Measurements from ENCODE around the gene DIAPH2.
"Not testable (repeated sequence)": the region's sequence is repeated elsewhere in the genome, so short reads cannot be mapped to it uniquely, and the experiment has no call there.

Gene DIAPH2

DNA sequence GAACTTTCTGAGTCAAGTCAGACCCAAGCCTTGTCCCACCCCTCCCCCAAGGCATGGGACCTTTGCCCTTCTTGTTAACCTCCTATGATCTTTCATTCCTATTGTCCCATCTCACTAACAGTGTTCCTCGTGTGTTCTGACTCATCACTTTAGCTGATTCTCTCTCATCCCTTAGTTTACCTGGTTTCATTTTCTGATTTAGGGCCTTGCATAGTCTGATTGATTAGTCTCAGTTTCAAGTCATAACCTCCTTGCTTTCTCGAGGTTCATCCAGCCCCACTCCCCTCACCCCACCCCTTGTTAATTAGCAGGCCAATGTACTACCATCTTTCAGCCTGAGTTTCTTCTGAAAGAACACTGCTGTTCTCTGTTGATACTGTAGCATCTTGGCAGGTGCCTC is 716.5 kb downstream of the DIAPH2 start:
- no peak for DNase-seq

DNA sequence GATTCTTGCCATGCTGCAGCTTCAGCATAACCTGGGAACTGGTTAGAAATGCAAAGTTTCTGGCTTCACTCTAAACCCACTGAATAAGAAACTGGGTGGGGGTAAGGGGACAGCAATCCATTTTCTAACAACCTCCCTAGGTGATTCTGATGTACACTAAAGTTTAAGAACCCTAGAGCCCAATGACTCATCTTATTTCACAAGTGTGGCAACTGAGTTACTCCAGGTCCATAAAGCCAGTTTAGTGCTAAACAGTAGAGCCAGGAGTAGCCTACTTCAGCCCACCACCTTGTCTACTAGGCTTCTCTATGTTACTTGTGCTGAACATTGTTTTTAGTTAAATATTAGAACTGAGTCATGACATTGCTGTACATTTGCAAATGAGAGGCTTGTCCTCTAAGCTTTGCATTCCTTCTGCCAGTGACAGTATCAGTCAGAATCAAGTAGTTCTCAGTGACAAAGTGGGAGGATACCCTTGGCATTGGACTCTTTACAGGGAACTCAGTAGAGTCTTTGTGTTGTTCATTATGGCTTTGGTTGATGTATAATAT is 717.0 kb downstream of the DIAPH2 start:
- no peak for DNase-seq

DNA sequence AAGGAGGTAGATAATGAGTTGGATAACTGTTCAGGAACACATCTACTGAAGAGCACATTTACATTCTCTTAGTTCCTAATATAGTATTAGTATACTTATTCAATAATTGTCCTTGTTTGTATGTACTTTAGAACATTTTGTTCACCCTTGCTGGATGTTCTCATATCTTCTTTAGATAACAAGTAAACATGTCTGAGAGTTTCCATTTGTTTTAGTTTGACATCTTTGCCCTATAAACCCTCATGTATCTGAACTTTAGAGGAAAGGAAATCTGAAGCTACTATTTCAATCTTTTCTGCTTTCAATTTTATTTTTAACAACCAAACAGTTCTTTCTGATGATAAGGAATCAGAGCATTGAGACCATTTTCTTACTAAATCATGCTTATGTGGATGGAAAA is 717.7 kb downstream of the DIAPH2 start:
- DNase-seq: no peak

DNA sequence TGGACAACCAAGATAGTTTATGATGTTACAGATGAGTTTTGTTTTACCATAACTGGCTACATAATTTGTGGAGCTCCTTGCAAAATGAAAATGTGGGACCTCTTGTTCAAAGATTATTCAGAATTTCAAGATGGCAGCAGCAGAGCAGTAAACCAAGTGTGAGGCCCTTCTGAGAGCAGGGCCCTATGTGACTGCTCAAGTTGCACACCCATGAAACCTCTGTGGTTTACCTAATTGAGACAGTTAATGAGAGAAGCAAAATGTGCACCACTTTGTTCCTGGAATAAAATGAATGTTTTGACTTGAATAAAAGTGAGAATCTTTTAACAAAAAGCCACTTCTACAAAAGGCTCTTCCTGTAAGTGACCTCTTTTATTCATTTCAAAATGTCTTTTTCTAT is 718.3 kb downstream of the DIAPH2 start:
- DNase-seq: no peak

DNA sequence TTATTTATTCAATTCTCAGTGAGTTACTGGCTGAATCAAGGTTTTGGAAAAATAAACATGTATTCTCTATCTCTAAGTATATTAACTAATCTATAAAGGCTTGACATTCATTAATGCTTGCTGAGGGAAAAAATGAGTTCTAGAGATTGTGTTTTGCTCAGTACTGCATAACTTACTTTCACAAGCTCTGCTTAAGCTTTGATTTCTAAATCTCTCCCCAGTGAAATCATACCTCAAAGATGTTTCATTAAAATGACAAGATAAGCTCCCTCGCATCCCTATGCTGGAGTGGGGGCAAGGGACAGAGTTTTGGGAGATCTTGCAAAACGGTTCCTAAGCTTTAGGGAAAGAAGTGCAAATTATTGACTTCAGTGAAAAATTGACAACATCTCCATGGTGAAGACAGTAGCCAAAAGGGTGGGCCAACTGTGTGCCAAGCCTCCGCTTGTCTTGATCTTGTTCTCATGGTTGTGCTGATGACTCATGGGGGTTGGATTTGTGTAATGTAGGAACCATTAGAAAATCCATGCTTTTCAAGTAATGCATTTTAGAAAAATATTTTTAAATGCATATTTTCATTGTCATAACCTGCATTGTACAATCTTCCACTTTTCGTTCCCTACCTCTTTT is 720.5 kb downstream of the DIAPH2 start:
- DNase-seq: no peak

DNA sequence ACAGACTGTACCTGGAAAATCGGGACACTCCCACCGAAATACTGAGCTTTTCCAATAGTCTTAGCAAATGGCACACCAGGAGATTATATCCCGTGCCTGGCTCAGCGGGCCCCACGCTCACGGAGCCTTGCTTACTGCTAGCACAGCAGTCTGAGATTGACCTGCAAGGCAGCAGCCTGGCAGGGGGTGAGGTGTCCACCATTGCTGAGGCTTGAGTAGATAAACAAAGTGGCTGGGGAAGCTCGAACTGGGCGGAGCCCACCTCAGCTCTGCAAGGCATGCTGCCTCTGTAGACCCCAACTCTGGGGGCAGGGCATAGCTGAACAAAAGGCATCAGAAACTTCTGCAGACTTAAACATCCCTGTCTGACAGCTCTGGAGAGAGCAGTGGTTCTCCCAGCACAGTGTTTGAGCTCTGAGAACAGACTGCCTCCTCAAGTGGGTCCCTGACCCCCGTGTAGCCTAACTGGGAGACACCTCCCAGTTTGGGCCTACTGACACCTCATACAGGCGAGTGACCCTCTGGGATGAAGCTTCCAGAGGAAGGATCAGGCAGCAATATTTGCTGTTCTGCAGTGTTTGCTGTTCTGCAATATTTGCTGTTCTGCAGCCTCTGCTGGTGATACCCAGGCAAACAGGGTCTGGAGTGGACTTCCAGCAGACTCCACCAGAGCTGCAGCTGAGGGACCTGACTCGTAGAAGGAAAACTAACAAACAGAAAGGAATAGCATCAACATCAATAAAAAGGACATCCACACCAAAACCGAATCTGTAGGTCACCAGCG is 725.2 kb downstream of the DIAPH2 start:
- not testable (repeated sequence) for DNase-seq

DNA sequence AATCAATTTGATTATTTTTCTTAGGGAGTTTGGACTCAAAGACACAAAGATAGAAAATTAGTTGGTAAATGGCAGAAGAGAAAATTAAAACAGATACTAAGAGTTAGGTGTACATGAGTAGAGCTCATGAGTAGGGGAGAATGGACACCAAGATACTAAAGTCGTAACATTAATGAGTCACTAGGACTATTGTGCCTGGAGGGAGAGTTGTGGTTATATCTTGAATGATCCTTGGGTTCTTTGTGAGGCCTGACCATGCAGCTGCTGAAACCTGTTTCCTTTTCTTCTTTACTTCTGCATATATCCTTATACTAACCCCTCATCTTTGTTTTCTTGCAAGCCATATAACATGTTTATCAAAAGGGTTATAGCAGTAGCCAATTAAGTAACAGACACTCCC is 731.8 kb downstream of the DIAPH2 start:
- DNase-seq: no peak

DNA sequence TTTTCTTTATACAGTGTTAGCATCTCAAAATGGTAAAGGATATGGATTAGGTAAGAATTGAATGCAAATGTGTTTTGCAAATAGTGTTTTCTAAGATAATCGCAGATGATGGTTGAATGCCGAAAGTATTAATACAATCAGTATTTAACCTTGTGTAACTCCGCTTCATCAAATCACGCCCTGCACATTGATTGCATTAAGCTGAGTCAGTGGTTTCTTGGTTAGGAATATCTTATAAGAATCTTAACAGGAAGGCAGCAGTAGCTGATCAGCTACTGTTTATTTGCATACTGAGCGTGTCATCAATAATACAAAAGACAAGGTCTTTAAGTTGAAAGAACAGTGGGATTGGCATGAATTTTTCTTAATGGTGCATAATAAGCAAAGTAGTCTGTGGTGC is 744.5 kb downstream of the DIAPH2 start:
- DNase-seq: no peak

DNA sequence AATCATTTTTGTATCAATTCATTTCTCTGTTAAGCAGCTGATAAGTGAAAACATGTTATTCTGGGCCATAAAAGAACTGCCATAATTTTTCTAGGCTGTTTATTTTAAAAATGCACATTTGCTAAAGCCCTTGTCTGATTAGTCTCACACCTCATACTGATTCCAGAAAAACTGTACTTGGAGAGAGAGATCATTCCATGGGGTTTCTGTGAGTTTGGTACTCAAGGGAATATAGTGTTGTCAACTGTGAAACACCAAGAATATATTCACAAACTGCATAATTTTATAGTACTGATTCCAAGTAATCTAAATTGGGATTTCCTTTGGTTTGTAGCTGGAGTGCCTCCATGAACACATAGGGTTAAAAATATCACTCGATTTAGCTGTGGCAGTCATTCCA is 746.6 kb downstream of the DIAPH2 start:
- no peak for DNase-seq

DNA sequence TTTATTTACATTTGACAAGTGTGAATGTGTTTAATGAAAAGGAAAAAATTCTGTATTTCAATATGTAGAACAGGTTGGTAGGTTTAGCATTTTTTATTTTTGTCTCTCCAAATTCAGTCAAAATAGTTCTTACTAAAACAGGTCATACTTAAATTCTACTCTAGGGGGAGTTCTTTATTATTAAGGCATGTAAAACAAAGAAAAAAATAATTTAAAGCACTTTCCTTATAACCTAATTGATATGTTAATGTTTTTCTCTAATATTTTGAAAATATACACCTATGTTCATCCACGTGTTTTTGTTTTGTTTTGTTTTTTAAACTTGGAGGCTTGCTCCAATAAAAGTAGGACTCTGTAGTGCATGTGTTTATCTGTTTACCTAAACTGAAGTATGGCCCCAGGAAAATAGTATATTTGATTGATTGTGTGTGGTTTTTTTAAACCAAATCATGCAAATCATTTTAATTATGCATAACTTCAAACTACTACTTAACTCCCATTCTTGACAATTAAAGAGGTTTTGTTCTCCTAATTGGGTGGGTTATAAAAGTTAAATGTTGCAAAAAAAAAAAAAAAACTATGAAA is 761.7 kb downstream of the DIAPH2 start:
- DNase-seq: no peak

DNA sequence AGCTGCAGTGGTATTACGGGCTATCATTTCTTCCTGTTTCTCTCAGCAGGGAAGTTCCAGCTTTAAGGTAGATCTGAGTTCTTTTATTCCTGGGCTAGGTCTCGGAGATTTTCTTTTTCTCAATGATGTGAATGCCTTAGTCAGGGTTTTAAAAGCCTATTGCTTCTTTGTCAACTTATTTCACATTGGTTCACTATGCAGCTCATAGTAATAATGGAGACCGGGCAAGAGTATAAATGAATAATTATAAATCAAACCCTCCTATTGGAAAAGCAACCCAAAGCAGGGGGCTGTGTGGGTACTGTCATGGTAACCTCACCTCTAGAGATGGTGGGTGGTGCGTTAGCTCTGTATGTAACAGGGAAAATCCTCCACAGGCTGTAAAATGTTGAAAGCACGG is 762.7 kb downstream of the DIAPH2 start:
- no peak for DNase-seq

DNA sequence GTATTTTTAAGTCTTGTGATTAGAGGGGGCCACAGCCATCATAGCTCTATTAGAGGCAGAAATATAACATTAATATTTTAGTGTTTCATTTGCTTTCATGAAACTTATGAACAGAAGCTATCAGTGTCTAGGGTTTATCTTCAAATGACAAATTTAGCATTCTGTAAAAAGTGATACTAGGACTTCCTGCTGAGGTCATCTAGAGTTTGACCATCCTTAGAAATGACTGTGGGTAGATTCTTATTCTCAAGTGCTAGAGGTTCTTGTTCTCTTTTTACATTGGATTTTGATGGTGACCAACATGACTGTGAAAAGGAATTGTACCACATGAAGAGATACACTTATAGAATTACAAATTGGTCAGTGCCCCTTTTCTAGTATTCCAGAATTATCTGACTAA is 767.6 kb downstream of the DIAPH2 start:
- DNase-seq: no peak

DNA sequence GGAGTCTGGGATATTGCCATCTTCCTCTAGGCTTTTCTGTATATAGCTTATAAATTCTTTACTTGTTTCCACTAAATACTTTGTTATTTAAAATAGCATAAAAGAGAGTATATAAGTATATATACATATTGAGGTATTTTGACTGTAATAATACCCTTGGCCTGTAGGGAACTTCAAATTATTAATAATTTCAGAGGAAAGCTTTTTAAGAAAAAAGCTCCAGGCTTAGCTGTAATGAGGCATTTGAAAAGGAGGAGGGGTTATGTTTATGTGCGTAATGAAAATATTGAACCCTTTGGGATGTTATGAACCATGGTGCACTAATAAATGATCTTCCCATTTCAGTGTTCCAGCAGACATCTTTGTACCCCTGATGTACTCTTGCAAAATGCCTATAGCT is 777.1 kb downstream of the DIAPH2 start:
- no peak for DNase-seq

DNA sequence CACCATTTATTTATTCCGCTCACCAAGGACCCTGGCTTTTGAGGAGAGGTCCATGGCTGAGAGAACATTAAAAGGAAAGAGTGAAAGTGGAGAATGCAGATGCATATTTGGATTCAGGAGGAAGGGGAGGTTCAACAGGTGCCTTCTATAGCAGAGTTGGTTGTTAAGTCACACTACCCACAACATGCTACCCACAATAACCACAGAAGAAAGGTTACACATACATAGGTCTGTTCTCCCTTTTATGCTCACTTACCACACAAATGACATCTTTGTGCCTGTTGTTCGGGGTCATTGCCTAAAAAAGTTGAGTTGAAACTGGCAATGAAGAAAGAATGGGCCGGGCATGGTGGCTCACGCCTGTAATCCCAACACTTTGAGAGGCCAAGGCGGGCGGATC is 786.4 kb downstream of the DIAPH2 start:
- DNase-seq: no peak

DNA sequence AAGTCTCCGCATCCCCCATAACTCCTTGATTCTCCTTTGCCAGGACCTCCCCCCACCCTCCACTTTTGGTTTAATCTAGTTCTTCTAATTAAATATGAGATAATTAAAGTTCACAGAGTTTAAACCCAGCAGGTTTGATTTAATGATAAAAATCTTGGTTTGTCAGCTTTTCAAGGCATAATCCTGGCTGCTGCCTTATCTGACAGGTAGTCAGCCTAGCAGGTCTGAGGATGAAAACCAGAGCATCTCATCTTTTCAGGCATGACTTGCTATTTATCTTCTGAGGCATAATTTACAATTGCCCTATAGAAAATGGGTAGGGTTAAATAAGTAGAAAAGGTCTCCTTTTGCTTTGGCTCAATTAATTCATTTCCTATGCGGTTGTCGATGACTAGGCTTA is 790.3 kb downstream of the DIAPH2 start:
- DNase-seq: no peak

DNA sequence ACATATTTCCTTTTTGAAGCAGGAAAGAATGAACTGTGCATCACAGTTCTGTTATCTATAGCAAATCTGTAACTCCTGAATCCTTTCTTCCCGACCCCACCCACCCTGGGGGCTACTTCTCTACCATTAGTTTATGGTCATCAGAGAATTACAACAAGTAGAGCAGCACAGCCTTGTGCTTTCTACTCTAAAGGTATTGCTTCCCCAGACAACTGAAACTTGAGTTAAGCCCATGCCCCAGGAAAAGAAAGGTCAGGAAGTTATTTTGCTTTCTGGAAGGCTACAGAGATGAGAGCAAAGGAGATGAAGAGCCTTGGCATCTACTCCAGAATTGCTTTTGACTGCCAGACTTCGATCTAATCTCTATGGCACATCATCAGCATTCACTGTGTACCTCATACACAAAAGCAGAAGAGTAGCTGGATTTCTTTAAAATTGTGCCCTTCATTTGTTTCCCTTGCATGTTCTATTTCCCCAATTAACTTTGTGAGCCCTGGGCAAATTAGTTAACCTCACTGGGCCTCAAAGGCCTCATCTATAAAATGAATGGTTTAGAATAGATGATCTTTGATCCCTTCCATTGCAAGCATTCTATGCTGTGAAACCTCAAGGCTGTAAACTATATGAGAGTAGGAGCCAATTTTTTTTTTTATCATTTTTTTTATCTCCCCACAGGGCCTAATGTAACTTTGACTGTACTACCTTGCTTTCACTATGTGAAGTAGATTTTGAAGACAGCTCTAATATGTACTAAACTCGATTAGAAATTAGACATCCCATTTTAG is 794.7 kb downstream of the DIAPH2 start:
- no peak for DNase-seq

DNA sequence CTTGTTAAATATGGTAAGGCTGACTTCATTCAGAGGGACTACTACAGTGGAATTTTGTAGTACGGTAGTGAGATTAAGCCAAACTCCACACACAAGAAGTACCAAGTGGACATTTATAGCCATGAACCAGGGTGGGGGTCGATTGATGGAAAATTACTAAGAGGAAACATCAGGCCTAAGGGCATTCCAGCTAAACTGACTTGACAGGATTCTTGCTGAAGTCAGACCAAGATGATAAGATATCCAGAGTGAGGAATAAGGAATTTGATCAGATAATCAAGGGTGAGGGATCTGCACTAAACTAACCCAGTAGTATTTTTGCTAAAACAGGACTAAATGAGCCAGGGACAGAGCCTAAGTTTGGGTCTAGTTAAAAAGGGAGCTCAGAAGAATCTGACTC is 796.6 kb downstream of the DIAPH2 start:
- DNase-seq: no peak

DNA sequence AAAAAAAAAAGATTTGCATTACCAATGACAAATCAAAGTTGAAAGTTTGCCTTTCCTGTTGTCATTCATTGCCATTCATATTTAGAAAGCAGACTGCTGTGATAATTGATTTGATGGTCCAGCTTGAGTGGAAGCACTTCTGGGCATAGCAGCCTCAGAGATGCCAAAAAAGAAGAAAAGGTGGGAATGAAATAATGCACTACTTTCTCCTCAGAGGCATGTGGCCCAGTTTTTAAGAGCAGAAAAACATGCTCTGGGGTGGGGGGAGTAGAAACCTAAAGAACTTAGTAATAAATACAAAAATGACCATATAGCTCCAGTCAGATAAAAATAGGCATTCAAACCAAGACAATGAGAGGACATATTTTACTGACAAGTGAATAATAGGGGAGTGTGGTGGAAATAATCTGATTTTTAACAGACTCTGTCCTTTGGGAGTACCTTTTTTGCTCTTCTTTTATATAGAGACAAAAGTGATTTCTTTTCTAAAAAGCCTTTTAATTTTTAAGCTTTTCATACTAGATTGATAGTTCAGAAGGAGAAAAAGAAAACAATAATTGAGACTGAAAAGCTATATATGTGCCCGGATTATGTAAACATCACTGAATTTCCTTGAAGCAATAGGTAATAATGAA is 798.1 kb downstream of the DIAPH2 start:
- no peak for DNase-seq

DNA sequence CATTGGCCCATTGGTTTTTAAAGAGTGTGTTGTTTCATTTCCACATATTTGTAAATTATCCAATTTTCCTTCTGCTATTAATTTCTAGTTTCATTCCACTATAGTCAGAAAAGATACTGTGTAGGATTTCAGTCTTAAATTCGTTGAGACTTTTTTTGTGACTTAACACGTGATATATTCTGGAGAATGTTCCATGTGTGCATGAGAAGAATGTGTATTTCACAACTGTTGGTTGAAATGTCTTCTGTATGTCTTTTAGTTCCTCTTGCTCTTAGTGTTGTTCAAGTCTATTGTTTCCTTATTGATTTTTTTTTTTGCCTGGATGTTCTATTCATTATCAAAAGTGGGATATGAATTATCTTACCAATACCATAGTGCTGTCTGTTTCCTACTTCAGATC is 806.0 kb downstream of the DIAPH2 start:
- no peak for DNase-seq

DNA sequence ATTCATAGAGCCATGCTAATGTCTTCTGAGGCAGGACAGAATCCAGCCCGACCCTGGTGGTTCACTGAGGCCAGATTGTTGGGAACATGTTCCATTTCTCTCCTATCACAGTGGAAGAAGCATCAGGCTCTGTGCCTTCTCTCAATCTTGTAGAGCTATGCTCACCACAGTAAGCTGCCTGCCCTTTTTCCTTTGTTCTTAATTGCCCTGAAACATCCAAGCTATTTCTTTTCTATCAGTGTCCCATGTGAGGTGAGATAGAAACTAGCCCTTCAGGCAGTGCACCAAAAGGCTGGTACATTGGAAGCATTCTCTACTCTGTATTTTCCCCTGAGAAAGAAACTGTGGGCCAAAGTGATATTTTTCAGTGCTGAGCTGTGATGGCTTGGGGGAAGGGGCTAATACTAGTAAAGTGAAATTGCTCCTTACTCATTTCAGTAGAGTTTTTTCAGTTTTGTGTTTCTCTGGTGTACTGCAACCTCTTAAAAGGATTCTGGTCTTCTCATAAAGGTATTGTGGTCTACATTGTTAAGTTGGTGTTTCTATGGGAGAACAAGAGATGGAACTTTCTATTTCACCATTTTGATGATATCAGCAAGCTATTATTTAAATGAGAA is 810.2 kb downstream of the DIAPH2 start:
- DNase-seq: no peak

DNA sequence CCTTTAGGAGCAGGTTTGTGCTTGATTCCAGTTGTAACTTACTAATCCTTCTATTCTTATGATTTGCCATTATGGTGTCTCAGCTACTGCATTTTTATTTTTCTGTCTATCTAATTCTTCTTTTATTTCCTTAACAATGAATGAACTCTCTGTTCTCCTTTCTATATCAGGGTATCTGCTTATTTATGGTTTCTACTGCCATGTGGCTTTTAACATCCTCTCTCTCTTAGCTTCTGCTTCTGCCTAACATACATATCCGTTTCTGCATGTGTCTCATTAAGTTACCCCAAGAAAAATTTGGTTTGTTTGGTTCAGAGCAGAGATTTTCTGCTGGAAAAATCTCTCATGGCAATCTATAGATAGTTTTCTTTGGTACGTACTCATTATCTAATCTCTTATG is 813.5 kb downstream of the DIAPH2 start:
- no peak for DNase-seq

DNA sequence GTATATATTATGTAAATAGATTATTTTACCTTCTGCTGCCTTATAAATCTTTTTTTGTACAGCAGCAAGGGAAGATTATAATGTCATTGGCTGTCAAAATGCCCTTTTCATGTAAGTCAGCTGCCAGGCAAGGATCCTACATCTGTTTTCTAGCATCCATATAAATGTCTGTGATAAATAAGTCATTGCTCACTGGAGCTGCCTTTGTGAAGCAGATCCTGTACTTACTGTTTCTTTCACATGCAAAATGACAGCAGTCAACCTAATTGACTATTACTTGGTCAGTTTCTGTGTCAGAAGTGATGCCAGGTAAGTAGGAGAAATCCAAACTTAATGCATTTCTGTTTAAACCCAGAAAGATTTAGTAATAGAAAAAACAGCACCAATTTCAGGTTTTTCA is 819.8 kb downstream of the DIAPH2 start:
- no peak for DNase-seq

All from CD4-positive, alpha-beta T cell treated with Interleukin-4 for 4 hours (primary cell).